ENCODE measurements around the gene NPTN.

DNA sequence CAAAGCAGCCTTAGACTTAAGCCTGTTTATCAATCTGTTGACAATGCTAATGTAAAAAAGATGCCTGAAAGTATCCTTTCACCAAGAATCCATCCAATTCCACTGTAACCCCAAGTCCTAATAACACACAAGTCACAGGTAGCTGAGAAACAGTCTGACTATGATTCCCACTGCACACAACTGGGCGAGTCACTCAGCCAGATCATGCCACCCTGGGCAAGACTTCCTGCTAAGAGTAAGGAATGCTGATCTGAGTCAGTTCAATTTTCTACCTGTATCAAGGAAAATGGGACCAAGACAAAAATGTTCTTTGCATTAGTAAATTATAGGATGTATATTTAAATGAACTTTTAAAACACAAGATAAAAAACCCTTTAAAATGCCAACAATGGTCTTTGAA, 33.3 kb downstream of the NPTN start:
- TF ChIP-seq, protein P1, sequence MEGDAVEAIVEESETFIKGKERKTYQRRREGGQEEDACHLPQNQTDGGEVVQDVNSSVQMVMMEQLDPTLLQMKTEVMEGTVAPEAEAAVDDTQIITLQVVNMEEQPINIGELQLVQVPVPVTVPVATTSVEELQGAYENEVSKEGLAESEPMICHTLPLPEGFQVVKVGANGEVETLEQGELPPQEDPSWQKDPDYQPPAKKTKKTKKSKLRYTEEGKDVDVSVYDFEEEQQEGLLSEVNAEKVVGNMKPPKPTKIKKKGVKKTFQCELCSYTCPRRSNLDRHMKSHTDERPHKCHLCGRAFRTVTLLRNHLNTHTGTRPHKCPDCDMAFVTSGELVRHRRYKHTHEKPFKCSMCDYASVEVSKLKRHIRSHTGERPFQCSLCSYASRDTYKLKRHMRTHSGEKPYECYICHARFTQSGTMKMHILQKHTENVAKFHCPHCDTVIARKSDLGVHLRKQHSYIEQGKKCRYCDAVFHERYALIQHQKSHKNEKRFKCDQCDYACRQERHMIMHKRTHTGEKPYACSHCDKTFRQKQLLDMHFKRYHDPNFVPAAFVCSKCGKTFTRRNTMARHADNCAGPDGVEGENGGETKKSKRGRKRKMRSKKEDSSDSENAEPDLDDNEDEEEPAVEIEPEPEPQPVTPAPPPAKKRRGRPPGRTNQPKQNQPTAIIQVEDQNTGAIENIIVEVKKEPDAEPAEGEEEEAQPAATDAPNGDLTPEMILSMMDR (conservative IDR thresholded peaks at IDR 0.05 in 1 of 2, IDR thresholded peaks at IDR 0.05 in 1 of 2; ENCODE audit: extremely low read depth in 1 of 2, insufficient read depth in 1 of 2, low read depth in 1 of 2, low read length in 2 of 2), result no peak
- no peak for TF ChIP-seq EZH2 (IDR thresholded peaks at IDR 0.05; ENCODE audit: borderline replicate concordance, low read length)
